Fibroblast of skin of back (primary cell): Measurements from ENCODE around the gene ACAA2.
A peak's percentile ranks its signal among the peaks of the same experiment; 100 is the strongest.

Experiments used
- DNase-seq: peaks from one replicate; pipeline ENCODE4 v3.0.0-alpha.2; 2013

ACAA2 gene

GRCh38 chr18:49742316-49743116 lies 70.8 kb downstream of the ACAA2 start:
- DNase-seq, result no peak

GRCh38 chr18:49739275-49739674 lies 74.1 kb downstream of the ACAA2 start:
- DNase-seq, result no peak

GRCh38 chr18:49738721-49739120 lies 74.6 kb downstream of the ACAA2 start:
- no peak for DNase-seq

GRCh38 chr18:49734836-49735235 lies 78.5 kb downstream of the ACAA2 start:
- no peak for DNase-seq

- DNase-seq, result no peak
Measured at GRCh38 chr18:49733896-49734585, 79.3 kb downstream of the ACAA2 start.

GRCh38 chr18:49733321-49733720 lies 80.0 kb downstream of the ACAA2 start:
- peak; percentile 55 for DNase-seq
